K562 (cell line): ENCODE measurements around the gene ARHGAP26. TPM values are rescaled to one million over a fixed set of nuclear protein-coding genes. Genes with fewer than 3 reads are reported as not detected.

ENCODE experiments used
- AFF1 ChIP-seq, 2 experiments: fragments of 450-650 bp; IDR thresholded peaks; 2 replicates each; pipeline ENCODE4 v1.6.1; 2018; ENCODE audit warnings: mild to moderate bottlenecking in 2 of 2, low read depth in 1 of 2; ENCODE audit not compliant: partially characterized antibody in 2 of 2
- CTBP1 ChIP-seq: fragments of 450-650 bp; IDR thresholded peaks from 2 replicates; pipeline ENCODE4 v1.6.1; 2016; ENCODE audit warnings: borderline replicate concordance
- DMBX1 ChIP-seq: fragments of 250-450 bp; sonication (Bioruptor Pico); IDR thresholded peaks from 2 replicates; pipeline ENCODE4 v1.8.0; 2022; ENCODE audit warnings: inconsistent platforms, mild to moderate bottlenecking, moderate library complexity, borderline replicate concordance
- E2F5 ChIP-seq: sonication (generic); formaldehyde crosslinking; IDR thresholded peaks from 2 replicates; pipeline ENCODE4 v1.8.0; 2022; ENCODE audit warnings: mild to moderate bottlenecking, missing genetic modification reagents
- HCFC1 ChIP-seq: IDR thresholded peaks from 2 replicates; pipeline ENCODE4 v1.6.1; 2012; ENCODE audit warnings: low read depth, low read length, improper control_type of control experiment
- HINFP ChIP-seq: fragments of 450-650 bp; conservative IDR thresholded peaks from 2 replicates; pipeline ENCODE4 v1.6.1; 2016; ENCODE audit warnings: missing genetic modification characterization, low read depth, mild to moderate bottlenecking, control low read depth, missing compliant biosample characterization
- HLTF ChIP-seq: fragments of 450-650 bp; IDR thresholded peaks from 2 replicates; pipeline ENCODE4 v1.6.1; 2016
- KLF16 ChIP-seq: IDR thresholded peaks from 2 replicates; pipeline ENCODE4 v1.6.1; 2016; ENCODE audit warnings: antibody characterized with exemption
- POLR2A ChIP-seq: fragments of 450-650 bp; conservative IDR thresholded peaks from 2 replicates; pipeline ENCODE4 v1.6.1; 2016
- POU5F1 ChIP-seq: fragments of 150-350 bp; IDR thresholded peaks from 2 replicates; pipeline ENCODE4 v1.6.1; 2014; ENCODE audit warnings: borderline replicate concordance, low read length, low read depth, mild to moderate bottlenecking; ENCODE audit not compliant: partially characterized antibody
- SMAD4 ChIP-seq: fragments of 250-450 bp; sonication (Bioruptor Pico); conservative IDR thresholded peaks from 2 replicates; pipeline ENCODE4 v1.8.0; 2021; ENCODE audit warnings: inconsistent platforms, mild to moderate bottlenecking, moderate library complexity
- TCFL5 ChIP-seq: fragments of 250-450 bp; sonication (Bioruptor Pico); conservative IDR thresholded peaks from 2 replicates; pipeline ENCODE4 v1.6.1; 2021; ENCODE audit warnings: mild to moderate bottlenecking, moderate library complexity, matching md5 sums
- ZNF175 ChIP-seq: fragments of 200-800 bp; sonication (Bioruptor generic); IDR thresholded peaks from 2 replicates; pipeline ENCODE4 v1.6.1; 2016; ENCODE audit warnings: low read depth, mild to moderate bottlenecking, missing genetic modification characterization, missing compliant biosample characterization
- polyA plus RNA-seq, 8 experiments: library from polyadenylated mRNA; depleted of rRNA in 4 of 8; stranded (reverse) in 5 of 8; unstranded in 3 of 8; fragments of >200 nt; fragmentation: Nextera tagmentation in 2 of 8; fragmentation: Illumina TruSeq in 1 of 8; extraction: Ambion mirVana in 2 of 8; extraction: Trizol in 1 of 8; gene quantifications; 2 replicates each; pipeline versions ENCODE4 v1.2.1 to v1.2.3, GENCODE V29; 2011 to 2014; ENCODE audit warnings: inconsistent platforms in 1 of 8, missing spikeins in 1 of 8
- total RNA-seq, 7 experiments: library from RNA; depleted of rRNA in 6 of 7; stranded (reverse); fragments of >200 nt in 6 of 7; fragmentation: Illumina TruSeq in 2 of 7; extraction: Trizol in 2 of 7; gene quantifications; 2 replicates each; pipeline versions ENCODE4 v1.2.1 to v1.2.3, GENCODE V29; 2011 to 2021; ENCODE audit warnings: low replicate concordance in 1 of 7
- TF ChIP-seq, protein P1 (sequence below): sonication (generic); formaldehyde crosslinking; IDR thresholded peaks from 2 replicates; pipeline ENCODE4 v1.8.0; 2022; ENCODE audit warnings: missing genetic modification reagents, mild to moderate bottlenecking, borderline replicate concordance

ARHGAP26 gene
- total and polyA plus RNA-seq, 9 of the 15 experiments (the other 6 are each of a cell fraction or from before 2014, with no cell fraction given) = 0.13 to 1.1 (median 0.55) TPM

- TF ChIP-seq DMBX1 (peak; percentile 70; the same call in 1 of the 2 replicates), SMAD4 (CRISPR knock-in tag) (0 out of 2 replicates have a peak, but pooled peaks have one; percentile 47), AFF1 (IDR thresholded peaks at IDR 0.05; ENCODE audit: low read depth in 1 of 2, partially characterized antibody in 2 of 2) (no peak), ZNF175 (CRISPR knock-in tag) (0 out of 2 replicates have a peak, but pooled peaks have one; percentile 37), HLTF (no peak), TCFL5 (CRISPR knock-in tag) (no peak), HINFP (tag) (0 out of 2 replicates have a peak, but pooled peaks have one; percentile 14), POU5F1 (no peak), HCFC1 (no peak), CTBP1 (no peak), KLF16 (no peak), E2F5 (CRISPR knock-in tag) (no peak), POLR2A (no peak)
- TF ChIP-seq, protein P1, sequence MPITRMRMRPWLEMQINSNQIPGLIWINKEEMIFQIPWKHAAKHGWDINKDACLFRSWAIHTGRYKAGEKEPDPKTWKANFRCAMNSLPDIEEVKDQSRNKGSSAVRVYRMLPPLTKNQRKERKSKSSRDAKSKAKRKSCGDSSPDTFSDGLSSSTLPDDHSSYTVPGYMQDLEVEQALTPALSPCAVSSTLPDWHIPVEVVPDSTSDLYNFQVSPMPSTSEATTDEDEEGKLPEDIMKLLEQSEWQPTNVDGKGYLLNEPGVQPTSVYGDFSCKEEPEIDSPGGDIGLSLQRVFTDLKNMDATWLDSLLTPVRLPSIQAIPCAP = no peak
These were observed 422.2 kb downstream of the ARHGAP26 start (continued) for GRCh38 chr5:143192191-143192900.
